NCI-H2196 (cell line): ENCODE data around the gene TRAPPC10.
"Not testable (repeated sequence)": the region's sequence is repeated elsewhere in the genome, so short reads cannot be mapped to it uniquely, and the experiment has no call there.

Source experiments
- DNase-seq: peaks from one replicate; lab custom pipeline; 2025; ENCODE audit not compliant: unreplicated experiment; lab: John Stamatoyannopoulos, UW

The TRAPPC10 gene

DNA sequence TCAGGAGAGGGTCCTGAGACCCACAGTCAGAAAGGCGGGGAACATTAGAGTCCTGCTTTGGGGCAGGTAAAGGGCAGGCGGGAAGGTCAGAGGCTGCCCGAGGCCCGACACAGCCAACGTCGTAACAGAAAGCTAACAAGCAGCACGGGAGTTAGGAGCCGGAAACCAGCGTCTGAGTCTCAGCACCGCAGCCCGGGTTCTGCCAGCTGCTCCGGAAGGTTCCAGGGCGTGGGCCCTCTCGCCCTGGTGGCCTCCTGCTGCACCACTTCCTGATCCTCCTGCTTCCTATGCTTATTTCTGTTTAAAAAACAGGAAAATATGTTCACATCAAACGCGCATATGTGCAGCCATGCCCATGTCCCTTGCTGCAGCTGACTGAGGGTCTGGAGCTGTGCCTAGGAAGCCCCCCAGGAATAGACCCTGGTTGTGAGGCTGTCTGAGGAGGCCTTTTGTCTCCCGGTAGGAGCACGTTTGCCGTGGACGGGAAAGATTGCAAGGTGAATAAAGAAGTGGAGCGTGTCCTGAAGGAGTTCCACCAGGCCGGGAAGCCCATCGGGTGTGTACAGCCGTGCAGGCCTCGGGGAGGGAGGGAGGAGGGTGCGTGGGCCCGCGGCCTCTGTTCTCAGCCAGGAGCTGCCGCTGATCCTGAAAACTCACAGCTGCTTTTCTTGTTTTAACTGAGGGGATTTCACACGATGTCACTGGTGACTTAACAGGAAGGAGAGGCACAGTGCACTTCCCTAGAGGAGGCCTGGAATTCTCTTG lies 127.9 kb downstream of the TRAPPC10 start:
- DNase-seq, result not testable (repeated sequence)

GRCh38 chr21:44140552-44140932 lies 128.4 kb downstream of the TRAPPC10 start:
- not testable (repeated sequence) for DNase-seq

- DNase-seq, result not testable (repeated sequence)
These were observed 130.4 kb downstream of the TRAPPC10 start for GRCh38 chr21:44142470-44142869.

- not testable (repeated sequence) for DNase-seq
These were observed 131.3 kb downstream of the TRAPPC10 start for GRCh38 chr21:44143380-44143779.

- DNase-seq, result not testable (repeated sequence)
These were observed 131.9 kb downstream of the TRAPPC10 start for GRCh38 chr21:44143996-44144395.

- not testable (repeated sequence) for DNase-seq
These were observed 132.9 kb downstream of the TRAPPC10 start for GRCh38 chr21:44144784-44145602.

- not testable (repeated sequence) for DNase-seq
These were observed 133.5 kb downstream of the TRAPPC10 start for GRCh38 chr21:44145616-44146015.

GRCh38 chr21:44147108-44147507 lies 135.0 kb downstream of the TRAPPC10 start:
- not testable (repeated sequence) for DNase-seq

DNA sequence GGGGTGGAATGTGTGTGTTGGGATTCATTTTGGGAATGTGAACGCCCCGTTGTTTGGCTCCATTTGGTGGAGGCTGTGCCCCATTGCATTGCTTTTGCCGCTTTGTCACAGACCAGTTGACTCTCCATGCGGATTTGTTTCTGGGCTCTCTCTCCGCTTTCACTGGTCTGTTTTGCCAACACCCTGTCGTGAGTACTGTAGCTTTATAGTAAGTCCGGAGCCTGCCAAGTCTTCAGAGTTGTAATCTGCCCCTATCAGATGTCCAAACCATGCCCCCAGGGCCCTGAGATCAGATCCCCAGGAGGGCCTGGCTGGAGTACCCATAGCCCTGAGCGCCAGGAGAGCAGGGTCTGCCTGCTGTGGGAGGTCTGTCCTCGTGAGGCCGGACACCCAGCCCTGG lies 138.1 kb downstream of the TRAPPC10 start:
- not testable (repeated sequence) for DNase-seq

DNA sequence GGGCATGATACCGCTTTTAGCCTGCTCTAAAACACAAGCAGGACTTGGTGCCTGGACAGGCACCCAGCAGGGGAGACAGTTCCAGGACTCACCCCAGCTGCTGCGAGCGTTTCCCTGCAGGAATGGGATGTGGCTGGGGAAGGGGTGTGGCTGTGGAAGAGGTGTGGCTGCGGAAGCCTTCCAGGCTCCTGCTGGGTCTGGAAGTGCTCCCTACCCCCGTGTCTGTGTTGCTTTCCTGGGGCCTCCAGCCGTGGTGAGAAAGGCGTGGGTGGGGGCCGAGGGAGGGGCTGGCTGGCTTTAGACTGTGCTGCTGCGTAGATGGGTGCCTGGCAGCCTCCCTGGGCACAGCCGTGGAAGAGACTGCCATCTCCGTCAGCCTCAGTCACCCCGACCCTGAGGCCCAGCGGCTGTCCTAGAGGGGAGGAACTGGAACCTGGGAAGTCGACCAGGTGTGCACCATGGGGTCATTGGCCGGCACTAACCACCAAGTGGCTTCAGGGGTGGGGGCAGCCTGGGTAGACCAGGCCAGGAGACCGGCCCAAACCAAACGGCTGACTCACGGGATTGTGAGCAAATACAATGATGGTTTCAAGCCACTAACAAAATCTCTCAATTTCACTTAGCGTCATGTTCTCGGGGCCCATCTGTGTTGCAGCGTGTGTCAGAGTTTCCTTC lies 141.2 kb downstream of the TRAPPC10 start:
- not testable (repeated sequence) for DNase-seq

DNA sequence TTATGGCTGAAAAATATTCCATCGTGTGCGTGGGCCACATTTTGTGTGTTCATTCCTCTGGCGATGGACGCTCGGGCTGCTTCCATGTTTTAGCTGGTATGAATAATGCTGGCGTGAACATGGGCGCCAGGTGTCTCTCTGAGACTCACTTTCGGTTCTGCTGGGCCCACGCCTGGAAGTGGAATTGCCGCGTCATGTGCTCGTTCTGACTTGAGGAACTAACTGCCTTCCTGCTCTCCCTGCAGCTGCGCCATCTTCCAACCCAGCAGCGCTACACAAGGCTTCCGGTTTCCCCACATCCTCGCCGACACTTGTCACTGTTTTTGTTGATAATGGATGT lies 141.8 kb downstream of the TRAPPC10 start:
- DNase-seq, result not testable (repeated sequence)

GRCh38 chr21:44154816-44155230 lies 142.7 kb downstream of the TRAPPC10 start:
- not testable (repeated sequence) for DNase-seq

GRCh38 chr21:44155231-44155993 lies 143.3 kb downstream of the TRAPPC10 start:
- not testable (repeated sequence) for DNase-seq

DNA sequence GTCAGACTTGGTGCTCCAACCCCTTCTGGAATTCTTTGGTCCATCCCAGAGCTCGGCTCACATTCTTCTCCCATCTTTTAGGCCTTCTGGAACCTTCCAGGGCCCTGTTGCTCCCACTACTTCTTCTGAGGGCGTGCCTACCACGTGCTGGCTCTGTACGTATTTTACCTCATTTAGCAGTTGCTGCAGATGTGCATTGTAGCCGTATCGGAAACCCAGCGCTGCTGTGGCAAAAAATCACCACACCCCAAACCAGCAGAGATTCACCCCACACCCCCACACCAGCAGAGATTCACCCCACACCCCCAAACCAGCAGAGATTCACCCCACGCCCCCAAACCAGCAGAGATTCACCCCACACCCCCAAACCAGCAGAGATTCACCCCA lies 143.9 kb downstream of the TRAPPC10 start:
- not testable (repeated sequence) for DNase-seq
